ENCODE results near the gene POLA1. TPM values are rescaled to one million over a fixed set of nuclear protein-coding genes. Genes with fewer than 3 reads are reported as not detected.

Gene POLA1
- total and polyA plus RNA-seq, 2 donors (not counting 1 experiment from before 2014, with no cell fraction given), result 3.0 to 16.3 TPM

DNA sequence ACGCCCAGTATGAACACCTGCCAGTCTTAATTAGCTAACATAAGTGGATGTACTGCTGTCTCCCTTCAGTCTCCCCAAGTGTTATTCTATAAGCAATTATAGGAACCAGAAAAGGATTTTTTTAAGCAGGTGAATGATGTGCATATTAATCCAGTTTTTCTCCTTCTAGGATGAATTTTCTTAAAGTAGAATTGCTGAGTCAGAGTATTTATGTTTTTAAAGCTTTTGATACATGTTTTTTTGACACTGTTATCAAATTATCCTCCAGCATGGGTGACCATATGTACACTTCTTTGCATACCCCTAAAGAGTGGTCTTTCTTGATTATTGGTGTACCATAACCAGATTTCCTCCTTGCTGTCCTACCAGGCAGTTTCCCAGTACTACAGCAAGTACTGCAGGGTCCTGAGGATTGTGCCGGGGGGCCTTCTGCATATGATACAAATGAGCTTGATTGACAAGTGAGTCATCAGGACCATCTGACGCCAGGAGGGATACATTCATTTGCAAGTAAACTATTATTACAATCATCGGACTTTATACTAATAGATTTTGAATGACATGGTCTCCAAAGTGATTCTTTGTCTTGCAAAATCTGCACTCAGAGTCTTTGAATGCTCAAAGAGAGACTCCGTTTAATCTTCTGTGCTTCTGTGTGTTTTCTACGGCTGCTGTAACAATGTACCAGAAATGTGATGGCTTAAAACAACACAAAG is 35.9 kb upstream of the POLA1 start:
- H3K79me2 ChIP-seq (ENCODE audit: control insufficient read depth, insufficient read depth, low read length), result no peaks in the 10 kb centered on the region
- no peak overlapping the region for H2AFZ ChIP-seq (ENCODE audit: insufficient read depth, low read depth, low read length, poor library complexity, severe bottlenecking)
- H3K36me3 ChIP-seq (replicated peaks in 1 of 2; ENCODE audit: control extremely low read depth in 1 of 2, control insufficient read depth in 1 of 2, extremely low read depth in 1 of 2, insufficient read depth in 2 of 2, low read length in 1 of 2), result no peaks in the 10 kb centered on the region
- H3K9ac ChIP-seq (ENCODE audit: low read length), result no peak overlapping the region
- intact Hi-C loops (cut with micrococcal nuclease), result no loop called here
- POLR2A ChIA-PET, result no interaction called here
- no peak overlapping the region for H3K4me3 ChIP-seq (ENCODE audit: control extremely low read depth in 1 of 5, extremely low read depth in 1 of 5, insufficient read depth in 1 of 5, low read depth in 2 of 5, low read length in 4 of 5)
- no CpG with 5 or more reads among the region's 6 CpGs for WGBS (ENCODE audit: insufficient coverage)
- H3K27ac ChIP-seq (ENCODE audit: low read length in 2 of 2), result no peak overlapping the region
- H3K27me3 ChIP-seq (replicated peaks in 1 of 4; ENCODE audit: control extremely low read depth in 1 of 4, control insufficient read depth in 3 of 4, insufficient read depth in 4 of 4, low read length in 3 of 4), result no peaks in the 10 kb centered on the region
- H3K27ac Mint-ChIP-seq, result no peak overlapping the region
- no peak overlapping the region for H3K4me2 ChIP-seq (replicated peaks; ENCODE audit: low read depth, low read length, poor library complexity, severe bottlenecking)
- H4K20me1 ChIP-seq (ENCODE audit: control insufficient read depth, insufficient read depth, low read length, poor library complexity, severe bottlenecking), result no peaks in the 10 kb centered on the region
- peaks cover 7% of the 10 kb centered on the region for H3K27me3 Mint-ChIP-seq
- no peak overlapping the region for H3K4me3 Mint-ChIP-seq
- H3K9me3 Mint-ChIP-seq (ENCODE audit: insufficient read depth), result no peaks in the 10 kb centered on the region
- CTCF ChIA-PET, result no interaction called here
- no peaks in the 10 kb centered on the region for H3K9me3 ChIP-seq (ENCODE audit: control extremely low read depth in 1 of 3, control insufficient read depth in 2 of 3, insufficient read depth in 1 of 3, low read length in 2 of 3)
- H3K4me1 ChIP-seq (ENCODE audit: control insufficient read depth in 2 of 2, insufficient read depth in 2 of 2, low read length in 2 of 2), result no peaks in the 10 kb centered on the region
- ATAC-seq (ENCODE audit: low read depth), result no peak
- TF ChIP-seq EZH2 (IDR thresholded peaks at IDR 0.05; ENCODE audit: borderline replicate concordance, insufficient read depth, low read depth, low read length, poor library complexity, severe bottlenecking) (no peak), CTCF (IDR thresholded peaks at IDR 0.05) (no peak)
- H3K4me1 Mint-ChIP-seq, result no peaks in the 10 kb centered on the region
- DNase-seq, result no peak

DNA sequence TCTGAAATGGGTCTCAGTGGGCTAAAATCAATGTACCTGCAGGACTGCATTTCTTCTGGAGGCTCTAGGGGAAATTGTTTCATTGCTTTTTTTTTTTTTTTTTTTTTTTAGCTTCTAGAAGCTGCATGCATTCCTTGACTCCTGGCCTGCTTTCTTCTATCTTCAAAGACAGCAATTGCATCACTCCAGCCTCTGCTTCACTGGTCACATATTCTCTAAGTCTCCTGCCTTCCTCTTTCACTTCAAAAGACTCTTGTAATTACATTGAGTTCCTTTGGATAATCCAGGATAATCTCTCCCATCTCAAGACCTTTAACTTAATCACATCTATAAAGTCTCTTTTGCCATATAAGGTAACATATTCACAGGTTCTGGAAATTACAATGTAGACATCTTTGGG is 35.3 kb upstream of the POLA1 start:
- H2AFZ ChIP-seq (ENCODE audit: insufficient read depth, low read depth, low read length, poor library complexity, severe bottlenecking), result no peak overlapping the region
- DNase-seq, result no peak
- no peaks in the 10 kb centered on the region for H3K27me3 ChIP-seq (replicated peaks in 1 of 4; ENCODE audit: control extremely low read depth in 1 of 4, control insufficient read depth in 3 of 4, insufficient read depth in 4 of 4, low read length in 3 of 4)
- no peak overlapping the region for H3K4me2 ChIP-seq (replicated peaks; ENCODE audit: low read depth, low read length, poor library complexity, severe bottlenecking)
- no peak overlapping the region for H3K4me3 Mint-ChIP-seq
- POLR2A ChIA-PET, result no interaction called here
- H3K9me3 ChIP-seq (ENCODE audit: control extremely low read depth in 1 of 3, control insufficient read depth in 2 of 3, insufficient read depth in 1 of 3, low read length in 2 of 3), result no peaks in the 10 kb centered on the region
- H3K27ac ChIP-seq (ENCODE audit: low read length in 2 of 2), result no peak overlapping the region
- H3K36me3 ChIP-seq (replicated peaks in 1 of 2; ENCODE audit: control extremely low read depth in 1 of 2, control insufficient read depth in 1 of 2, extremely low read depth in 1 of 2, insufficient read depth in 2 of 2, low read length in 1 of 2), result no peaks in the 10 kb centered on the region
- TF ChIP-seq CTCF (IDR thresholded peaks at IDR 0.05) (no peak), EZH2 (IDR thresholded peaks at IDR 0.05; ENCODE audit: borderline replicate concordance, insufficient read depth, low read depth, low read length, poor library complexity, severe bottlenecking) (no peak)
- H3K27me3 Mint-ChIP-seq, result peaks cover 7% of the 10 kb centered on the region
- intact Hi-C loops (cut with micrococcal nuclease), result no loop called here
- H4K20me1 ChIP-seq (ENCODE audit: control insufficient read depth, insufficient read depth, low read length, poor library complexity, severe bottlenecking), result no peaks in the 10 kb centered on the region
- ATAC-seq (ENCODE audit: low read depth), result no peak
- H3K27ac Mint-ChIP-seq, result no peak overlapping the region
- no peaks in the 10 kb centered on the region for H3K9me3 Mint-ChIP-seq (ENCODE audit: insufficient read depth)
- H3K4me1 Mint-ChIP-seq, result no peaks in the 10 kb centered on the region
- H3K4me3 ChIP-seq (ENCODE audit: control extremely low read depth in 1 of 5, extremely low read depth in 1 of 5, insufficient read depth in 1 of 5, low read depth in 2 of 5, low read length in 4 of 5), result no peak overlapping the region
- H3K79me2 ChIP-seq (ENCODE audit: control insufficient read depth, insufficient read depth, low read length), result no peaks in the 10 kb centered on the region
- H3K9ac ChIP-seq (ENCODE audit: low read length), result no peak overlapping the region
- CTCF ChIA-PET, result no interaction called here
- H3K4me1 ChIP-seq (ENCODE audit: control insufficient read depth in 2 of 2, insufficient read depth in 2 of 2, low read length in 2 of 2), result no peaks in the 10 kb centered on the region

Data from B cell (primary cell).